Measurements from ENCODE around the gene IQSEC2.

GRCh38 chrX:53309837-53310236 is 28.5 kb upstream of the IQSEC2 start:
- TF ChIP-seq CTCF (conservative IDR thresholded peaks at IDR 0.05): no peak
- no peak for TF ChIP-seq EZH2 (IDR thresholded peaks at IDR 0.05; ENCODE audit: low read depth)

Measured in PC-9 (cell line).